Subcutaneous adipose tissue (tissue), 4 donors: ENCODE results near the gene IGHMBP2. TPM values are rescaled to one million over a fixed set of nuclear protein-coding genes. Genes with fewer than 3 reads are reported as not detected.

ENCODE experiments used
- CTCF ChIP-seq: fragments of 450-650 bp; IDR thresholded peaks from one replicate; pipeline ENCODE4 v1.5.1; 2016; ENCODE audit warnings: low read depth, mild to moderate bottlenecking, control low read depth, antibody characterized with exemption, moderate library complexity
- total RNA-seq, 4 donors: library from RNA; depleted of rRNA; stranded (reverse); fragments of >200 nt; gene quantifications; one replicate each; pipeline ENCODE4 v1.1.0, GENCODE V29; 2016

The IGHMBP2 gene
- total RNA-seq, 4 donors from 2014 or later: 7.0 to 21.9 (median 11.4) TPM

GRCh38 chr11:68978931-68979594 lies 75.4 kb downstream of the IGHMBP2 start:
- TF ChIP-seq CTCF: no peak

- TF ChIP-seq CTCF: no peak
Observed at GRCh38 chr11:68979931-68980775, 76.5 kb downstream of the IGHMBP2 start.

- no peak for TF ChIP-seq CTCF
Observed at GRCh38 chr11:68980776-68981065, 77.0 kb downstream of the IGHMBP2 start, which contains the start of gene MRGPRD. Gene MRGPRD (minus strand): TSS chr11:68980986. CDS start chr11:68980986, 0 bp downstream.

DNA sequence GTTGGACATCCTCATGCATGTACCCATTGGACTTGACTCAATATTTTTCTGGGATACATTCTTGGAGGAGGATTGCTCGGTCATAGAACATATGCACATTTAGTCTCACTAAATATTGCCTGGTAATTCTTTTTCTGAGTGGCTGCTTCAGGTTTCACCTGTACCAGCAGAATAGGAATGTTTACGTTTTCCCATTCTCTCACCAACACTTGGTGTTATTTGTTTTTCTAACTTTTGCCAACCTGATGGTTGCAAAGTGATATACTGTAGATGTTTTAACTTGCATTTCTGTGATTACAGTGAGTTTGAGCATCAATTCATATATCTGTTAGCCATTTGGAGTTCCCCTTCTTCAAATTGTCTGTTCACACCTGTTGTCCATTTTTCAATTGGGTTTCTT lies 78.4 kb downstream of the IGHMBP2 start:
- no peak for TF ChIP-seq CTCF

- no peak for TF ChIP-seq CTCF
Observed at GRCh38 chr11:68983801-68984200, 80.1 kb downstream of the IGHMBP2 start.

- TF ChIP-seq CTCF: no peak
Observed at GRCh38 chr11:68987211-68987610, 83.5 kb downstream of the IGHMBP2 start.

GRCh38 chr11:68988491-68988890 lies 84.8 kb downstream of the IGHMBP2 start:
- no peak for TF ChIP-seq CTCF
